Body of pancreas (tissue), 4 donors: Measurements from ENCODE around the gene SLC23A1. TPM values are rescaled to one million over a fixed set of nuclear protein-coding genes. Genes with fewer than 3 reads are reported as not detected.
A peak's percentile ranks its signal among the peaks of the same experiment; 100 is the strongest.
"Not testable (repeated sequence)": the region's sequence is repeated elsewhere in the genome, so short reads cannot be mapped to it uniquely, and the experiment has no call there.

Experiments used
- ATAC-seq: fragments of 150-250 bp; one replicate; pipeline ENCODE4 v1.9.1; 2016
- DNase-seq, 4 donors: peaks; one replicate each; pipeline ENCODE4 v3.0.0-alpha.2; 2019
- H3K27ac ChIP-seq, 4 donors: fragments of 200-600 bp; sonication (generic); 1 replicate in 3 of 4; 2 replicates in 1 of 4; pipeline versions ENCODE4 v1.5.1 to v1.6.1; 2016 to 2019; ENCODE audit warnings: mild to moderate bottlenecking in 1 of 4, mixed read lengths in 1 of 4, moderate library complexity in 1 of 4
- H3K27me3 ChIP-seq, 2 donors: fragments of 200-600 bp; sonication (generic); one replicate each; pipeline ENCODE4 v1.6.0; 2016; ENCODE audit warnings: mild to moderate bottlenecking in 1 of 2
- H3K36me3 ChIP-seq, 2 donors: fragments of 200-600 bp; sonication (generic); replicated peaks in 1 of 2; 2 replicates each; pipeline ENCODE4 v1.5.1; 2016; ENCODE audit warnings: low read depth in 2 of 2; ENCODE audit not compliant: insufficient read depth in 1 of 2
- H3K4me1 ChIP-seq: fragments of 200-600 bp; sonication (generic); one replicate; pipeline ENCODE4 v1.6.0; 2016
- H3K4me3 ChIP-seq, 2 donors: fragments of 200-600 bp; sonication (generic); 1 replicate in 1 of 2; 2 replicates in 1 of 2; pipeline ENCODE4 v1.5.1; 2016 to 2019
- H3K9me3 ChIP-seq, 3 donors: fragments of 200-600 bp; sonication (generic); 1 replicate in 2 of 3; 2 replicates in 1 of 3; pipeline ENCODE4 v1.5.1; 2016
- POLR2A ChIP-seq, 3 donors: fragments of 450-650 bp; IDR thresholded peaks; one replicate each; pipeline ENCODE4 v1.6.1; 2016; ENCODE audit warnings: antibody characterized with exemption in 3 of 3, mild to moderate bottlenecking in 2 of 3
- WGBS, 2 donors: methylation state at CpG; one replicate each; pipeline ENCODE4 v1.1.5; 2017; 5-methylcytosine and 5-hydroxymethylcytosine counted together
- intact Hi-C: fragments of 100-400 bp; cut with DNase I; formaldehyde crosslinking; loops from one replicate; pipeline ENCODE4 v1.15.1; 2023
- total RNA-seq, 2 donors: library from RNA; depleted of rRNA; stranded (reverse); fragments of >200 nt; gene quantifications; one replicate each; pipeline ENCODE4 v1.1.0, GENCODE V29; 2016
- TF ChIP-seq, protein P1 (sequence below), 7 experiments: fragments of 450-650 bp in 4 of 7; fragments of 200-600 bp in 3 of 7; sonication (generic) in 3 of 7; IDR thresholded peaks; one replicate each; pipeline ENCODE4 v1.5.1; 2016 to 2019; ENCODE audit warnings: antibody characterized with exemption in 7 of 7

Gene SLC23A1
- total RNA-seq, 2 donors from 2014 or later, result 0.66 to 0.78 TPM

DNA sequence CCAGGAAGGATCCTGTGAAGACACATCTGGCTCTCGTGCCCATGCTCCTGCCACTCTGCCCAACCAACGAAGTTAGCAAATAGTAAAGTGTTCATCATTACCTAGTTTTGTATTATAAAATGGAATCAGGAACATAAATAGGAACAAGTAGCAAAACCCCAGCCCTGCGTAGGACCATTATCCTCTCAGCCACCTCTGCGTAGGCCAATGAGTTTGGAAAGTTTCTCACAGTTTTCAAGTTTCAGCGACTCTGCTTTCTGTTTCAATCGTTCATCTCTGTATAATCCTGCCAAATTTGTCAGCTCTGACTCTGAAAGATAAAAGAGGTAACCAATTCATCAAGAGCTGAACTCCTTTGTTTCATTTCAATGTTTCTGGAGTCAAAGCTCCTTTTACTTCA, 30.9 kb upstream of the SLC23A1 start:
- no peaks in the 10 kb centered on the region for H3K36me3 ChIP-seq
- no peaks in the 10 kb centered on the region for H3K9me3 ChIP-seq
- WGBS, 2 donors, result 72 to 77% methylated on average over 6 of the region's 6 CpGs
- intact Hi-C loops, result no loop called here
- no peak for DNase-seq
- peak overlapping the region in 1 of 4 donors; percentile 47 for H3K27ac ChIP-seq
- TF ChIP-seq, protein P1, sequence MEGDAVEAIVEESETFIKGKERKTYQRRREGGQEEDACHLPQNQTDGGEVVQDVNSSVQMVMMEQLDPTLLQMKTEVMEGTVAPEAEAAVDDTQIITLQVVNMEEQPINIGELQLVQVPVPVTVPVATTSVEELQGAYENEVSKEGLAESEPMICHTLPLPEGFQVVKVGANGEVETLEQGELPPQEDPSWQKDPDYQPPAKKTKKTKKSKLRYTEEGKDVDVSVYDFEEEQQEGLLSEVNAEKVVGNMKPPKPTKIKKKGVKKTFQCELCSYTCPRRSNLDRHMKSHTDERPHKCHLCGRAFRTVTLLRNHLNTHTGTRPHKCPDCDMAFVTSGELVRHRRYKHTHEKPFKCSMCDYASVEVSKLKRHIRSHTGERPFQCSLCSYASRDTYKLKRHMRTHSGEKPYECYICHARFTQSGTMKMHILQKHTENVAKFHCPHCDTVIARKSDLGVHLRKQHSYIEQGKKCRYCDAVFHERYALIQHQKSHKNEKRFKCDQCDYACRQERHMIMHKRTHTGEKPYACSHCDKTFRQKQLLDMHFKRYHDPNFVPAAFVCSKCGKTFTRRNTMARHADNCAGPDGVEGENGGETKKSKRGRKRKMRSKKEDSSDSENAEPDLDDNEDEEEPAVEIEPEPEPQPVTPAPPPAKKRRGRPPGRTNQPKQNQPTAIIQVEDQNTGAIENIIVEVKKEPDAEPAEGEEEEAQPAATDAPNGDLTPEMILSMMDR (IDR thresholded peaks at IDR 0.05), result no peak
- no peak for TF ChIP-seq POLR2A (IDR thresholded peaks at IDR 0.05)
- H3K27me3 ChIP-seq, result no peaks in the 10 kb centered on the region
- no peak for ATAC-seq
- peaks cover 11% of the 10 kb centered on the region for H3K4me1 ChIP-seq
- no peak overlapping the region for H3K4me3 ChIP-seq

DNA sequence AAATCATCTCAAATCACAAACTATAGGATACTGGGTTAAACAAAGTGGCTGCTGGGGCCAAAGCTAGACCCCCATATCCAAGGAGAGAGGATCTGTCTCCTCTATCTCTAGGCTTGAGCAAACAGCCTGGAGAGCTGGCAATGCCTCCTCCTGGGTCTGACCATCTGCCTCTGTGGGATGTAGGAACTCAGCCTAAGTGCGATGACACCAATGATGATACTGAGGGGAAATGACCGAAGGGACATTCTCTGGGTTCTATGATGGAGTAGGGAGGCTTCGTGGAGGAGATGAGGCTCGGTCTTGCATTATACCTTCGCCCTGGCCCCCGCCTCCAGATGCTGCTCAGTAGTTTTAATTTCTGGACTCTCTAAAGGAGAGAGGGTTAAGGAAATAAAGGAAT, 30.1 kb upstream of the SLC23A1 start:
- DNase-seq (no peak), ATAC-seq (no peak)
- Histone ChIP-seq H3K27ac (no peak overlapping the region), H3K9me3 (no peaks in the 10 kb centered on the region), H3K4me3 (no peak overlapping the region), H3K4me1 (peaks cover 11% of the 10 kb centered on the region), H3K27me3 (no peaks in the 10 kb centered on the region), H3K36me3 (no peaks in the 10 kb centered on the region)
- TF ChIP-seq, protein P1 (IDR thresholded peaks at IDR 0.05), result no peak
- no peak for TF ChIP-seq POLR2A (IDR thresholded peaks at IDR 0.05)
- intact Hi-C loops, result no loop called here
- 91% methylated on average over 6 of the region's 6 CpGs for WGBS, 2 donors

DNA sequence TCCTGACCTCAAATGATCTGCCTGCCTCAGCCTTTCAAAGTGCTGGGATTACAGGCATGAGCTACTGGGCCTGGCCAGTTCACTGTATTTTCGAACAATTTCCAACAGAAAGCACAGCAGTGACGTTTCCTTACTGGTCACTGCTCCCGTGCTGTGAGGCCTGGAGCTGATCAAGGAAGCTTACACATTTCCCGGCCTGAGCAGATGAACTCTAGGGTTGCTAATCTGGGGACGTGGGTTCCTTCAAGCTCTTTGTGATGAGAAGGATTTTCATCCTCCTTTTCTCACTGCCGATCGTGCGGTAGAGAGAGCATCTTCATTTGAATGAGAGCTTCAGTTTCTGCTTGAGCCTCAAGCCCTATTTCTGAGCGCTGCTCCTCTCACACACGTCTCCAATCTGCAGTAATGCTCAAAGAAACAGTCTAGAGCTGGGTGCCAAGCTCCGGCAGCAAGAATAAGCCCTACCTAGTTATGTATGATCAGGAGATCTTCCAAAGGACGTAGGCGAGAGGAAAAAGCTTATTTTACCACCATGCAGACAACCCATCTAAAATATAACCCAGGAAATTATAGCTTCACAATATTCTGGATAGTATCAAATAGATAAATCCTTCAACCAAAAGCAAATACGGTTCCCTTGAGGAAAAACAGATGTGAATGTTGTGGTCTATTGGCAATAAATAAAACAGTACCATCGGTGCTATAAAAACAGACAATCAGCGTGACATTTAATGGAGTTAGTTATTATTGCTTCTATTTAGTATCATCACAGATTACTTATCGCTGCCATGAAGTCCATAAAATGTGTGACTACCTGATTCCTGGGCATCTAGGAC, 28.1 kb upstream of the SLC23A1 start:
- Histone ChIP-seq H3K4me3 (no peak overlapping the region), H3K36me3 (no peaks in the 10 kb centered on the region), H3K9me3 (no peaks in the 10 kb centered on the region), H3K27ac (no peak overlapping the region), H3K27me3 (no peaks in the 10 kb centered on the region), H3K4me1 (peaks cover 11% of the 10 kb centered on the region)
- ATAC-seq (no peak), DNase-seq (no peak)
- no peak for TF ChIP-seq POLR2A (IDR thresholded peaks at IDR 0.05)
- TF ChIP-seq, protein P1 (IDR thresholded peaks at IDR 0.05), result no peak
- intact Hi-C loops, result no loop called here
- WGBS, 2 donors, result 74 to 81% methylated on average over 17 of the region's 17 CpGs

DNA sequence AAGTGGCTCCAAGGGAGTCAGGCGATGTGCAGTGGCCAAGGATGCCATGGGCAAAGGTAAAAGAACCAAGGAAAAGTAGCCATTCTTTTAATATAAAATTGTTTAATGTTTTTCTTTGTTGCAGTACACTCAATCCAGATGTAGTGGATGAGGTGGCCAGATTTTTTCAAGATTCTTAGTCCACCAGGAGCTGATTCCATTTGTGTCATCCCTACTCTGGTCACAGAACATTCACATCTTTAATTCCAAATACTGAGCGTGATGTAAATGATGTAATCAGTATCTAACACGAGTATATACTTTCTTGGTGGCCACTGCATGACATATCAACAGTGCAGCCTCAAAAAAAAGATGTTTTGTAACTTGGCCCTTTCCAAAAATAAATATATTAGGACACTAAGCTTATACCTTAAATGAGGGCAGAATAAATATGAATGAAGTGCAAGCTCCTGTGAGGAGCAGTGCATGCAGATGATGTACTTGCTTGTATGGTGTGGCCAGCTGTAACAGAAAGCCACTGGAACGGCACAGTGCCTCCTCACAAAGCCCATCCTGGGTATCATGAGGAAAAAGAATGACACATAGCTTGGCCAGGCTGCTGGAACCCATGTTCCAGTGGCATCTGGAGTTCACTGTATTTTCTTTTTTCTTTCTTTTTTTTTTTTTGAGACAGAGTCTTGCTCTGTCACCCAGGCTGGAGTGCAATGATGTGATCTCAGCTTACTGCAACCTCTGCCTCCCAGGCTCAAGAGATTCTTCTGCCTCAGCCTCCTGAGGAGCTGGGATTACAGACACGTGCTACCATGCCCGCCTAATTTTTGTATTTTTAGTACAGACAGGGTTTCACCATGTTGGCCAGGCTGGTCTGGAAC, 27.3 kb upstream of the SLC23A1 start:
- DNase-seq (no peak), ATAC-seq (no peak)
- WGBS, 2 donors, result 69 to 83% methylated on average over 6 of the region's 6 CpGs
- no peaks in the 10 kb centered on the region for H3K9me3 ChIP-seq
- no peaks in the 10 kb centered on the region for H3K27me3 ChIP-seq
- no peaks in the 10 kb centered on the region for H3K36me3 ChIP-seq
- intact Hi-C loops, result no loop called here
- H3K4me3 ChIP-seq, result no peak overlapping the region
- TF ChIP-seq, protein P1 (IDR thresholded peaks at IDR 0.05), result no peak
- no peak for TF ChIP-seq POLR2A (IDR thresholded peaks at IDR 0.05)
- H3K27ac ChIP-seq, result no peak overlapping the region
- H3K4me1 ChIP-seq, result peaks cover 9% of the 10 kb centered on the region

DNA sequence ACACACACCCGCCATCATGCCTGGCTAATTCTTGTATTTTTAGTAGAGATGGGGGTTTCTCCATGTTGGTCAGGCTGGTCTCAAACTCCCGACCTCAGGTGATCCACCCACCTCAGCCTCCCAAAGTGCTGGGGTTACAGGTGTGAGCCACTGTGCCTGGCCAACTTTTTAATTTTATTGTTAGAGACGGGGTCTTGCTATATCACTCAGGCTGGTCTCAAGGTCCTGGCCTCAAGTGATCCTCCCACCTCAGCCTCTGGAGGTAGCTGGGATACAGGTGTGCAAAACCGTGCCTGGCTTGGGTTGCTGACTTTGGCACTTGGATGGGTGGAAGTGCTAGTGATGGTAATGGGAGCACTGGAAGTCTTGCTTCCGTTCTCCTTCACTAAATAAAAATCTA, 26.0 kb upstream of the SLC23A1 start:
- intact Hi-C loops, H3K36me3 ChIP-seq, H3K27me3 ChIP-seq, H3K4me3 ChIP-seq, DNase-seq, H3K27ac ChIP-seq, H3K9me3 ChIP-seq, H3K4me1 ChIP-seq, ATAC-seq: not testable (repeated sequence)
- WGBS, 2 donors, result 75 to 90% methylated on average over 3 to 5 of the region's 5 CpGs
